Liver (tissue), 10 donors: ENCODE measurements around the gene MTMR12. TPM values are rescaled to one million over a fixed set of nuclear protein-coding genes. Genes with fewer than 3 reads are reported as not detected.

Experiments used
- DNase-seq: peaks from one replicate; pipeline ENCODE4 v3.0.0-alpha.2; 2017; ENCODE audit warnings: low spot score
- H3K27ac ChIP-seq, 2 donors: one replicate each; pipeline ENCODE4 v1.7.0; 2013; ENCODE audit warnings: inconsistent platforms in 2 of 2, low read length in 2 of 2, control low read depth in 1 of 2, low read depth in 1 of 2, mild to moderate bottlenecking in 1 of 2
- H3K27me3 ChIP-seq, 4 donors: one replicate each; pipeline versions ENCODE4 v1.6.1 to v1.7.0; 2013; ENCODE audit warnings: low read length in 3 of 4, inconsistent platforms in 1 of 4, mild to moderate bottlenecking in 1 of 4, moderate library complexity in 1 of 4; ENCODE audit not compliant: control insufficient read depth in 4 of 4, insufficient read depth in 4 of 4
- H3K36me3 ChIP-seq, 4 donors: one replicate each; pipeline versions ENCODE4 v1.6.1 to v1.7.0; 2013; ENCODE audit warnings: low read length in 3 of 4, mild to moderate bottlenecking in 3 of 4, low read depth in 1 of 4, moderate library complexity in 1 of 4; ENCODE audit not compliant: control insufficient read depth in 4 of 4, insufficient read depth in 3 of 4
- H3K4me1 ChIP-seq, 4 donors: one replicate each; pipeline versions ENCODE4 v1.6.1 to v1.7.0; 2013; ENCODE audit warnings: low read length in 3 of 4, mild to moderate bottlenecking in 3 of 4, moderate library complexity in 1 of 4; ENCODE audit not compliant: control insufficient read depth in 4 of 4, insufficient read depth in 4 of 4
- H3K4me3 ChIP-seq, 3 donors: one replicate each; pipeline versions ENCODE4 v1.6.1 to v1.7.0; 2013; ENCODE audit warnings: low read length in 3 of 3, control low read depth in 1 of 3, low read depth in 1 of 3, mild to moderate bottlenecking in 1 of 3
- H3K9ac ChIP-seq, 2 donors: one replicate each; pipeline ENCODE4 v1.7.0; 2013; ENCODE audit warnings: low read length in 2 of 2, mild to moderate bottlenecking in 2 of 2, moderate library complexity in 2 of 2, control low read depth in 1 of 2, low read depth in 1 of 2
- H3K9me3 ChIP-seq, 4 donors: one replicate each; pipeline versions ENCODE4 v1.6.1 to v1.7.0; 2013; ENCODE audit warnings: low read length in 3 of 4; ENCODE audit not compliant: control insufficient read depth in 4 of 4
- EGR1 ChIP-seq, 2 donors: IDR thresholded peaks; 2 replicates each; pipeline ENCODE4 v1.6.1; 2016 to 2018; ENCODE audit warnings: antibody characterized with exemption in 2 of 2, low read depth in 2 of 2
- FOXA1 ChIP-seq: IDR thresholded peaks from 2 replicates; pipeline ENCODE4 v1.6.1; 2016; ENCODE audit warnings: antibody characterized with exemption
- FOXA2 ChIP-seq: IDR thresholded peaks from 2 replicates; pipeline ENCODE4 v1.6.1; 2016; ENCODE audit warnings: antibody characterized with exemption
- GABPA ChIP-seq, 2 donors: IDR thresholded peaks in 1 of 2; conservative IDR thresholded peaks in 1 of 2; 2 replicates each; pipeline ENCODE4 v1.6.1; 2016; ENCODE audit warnings: antibody characterized with exemption in 2 of 2, mild to moderate bottlenecking in 1 of 2, moderate library complexity in 1 of 2
- HNF4G ChIP-seq: IDR thresholded peaks from 2 replicates; pipeline ENCODE4 v1.6.1; 2016; ENCODE audit warnings: antibody characterized with exemption
- JUND ChIP-seq, 2 donors: IDR thresholded peaks; 2 replicates each; pipeline ENCODE4 v1.6.1; 2016; ENCODE audit warnings: antibody characterized with exemption in 2 of 2
- RAD21 ChIP-seq, 2 donors: IDR thresholded peaks; 2 replicates each; pipeline ENCODE4 v1.6.1; 2016; ENCODE audit warnings: antibody characterized with exemption in 2 of 2, mild to moderate bottlenecking in 2 of 2
- RXRA ChIP-seq, 2 donors: IDR thresholded peaks; 2 replicates each; pipeline ENCODE4 v1.6.1; 2017 to 2018; ENCODE audit warnings: antibody characterized with exemption in 2 of 2, mild to moderate bottlenecking in 1 of 2
- SP1 ChIP-seq: IDR thresholded peaks from 2 replicates; pipeline ENCODE4 v1.6.1; 2018; ENCODE audit warnings: antibody characterized with exemption, mild to moderate bottlenecking
- TAF1 ChIP-seq: conservative IDR thresholded peaks from 2 replicates; pipeline ENCODE4 v1.6.1; 2016; ENCODE audit warnings: antibody characterized with exemption, mild to moderate bottlenecking
- ZBTB33 ChIP-seq: IDR thresholded peaks from 2 replicates; pipeline ENCODE4 v1.6.1; 2016; ENCODE audit warnings: antibody characterized with exemption
- WGBS: extraction: QIAGEN DNeasy Blood & Tissue Kit; methylation state at CpG from one replicate; pipeline ENCODE4 v1.1.7; 2013; 5-methylcytosine and 5-hydroxymethylcytosine counted together
- polyA plus RNA-seq, 2 donors: library from polyadenylated mRNA; stranded (reverse) in 1 of 2; unstranded in 1 of 2; fragments of 200-250 nt in 1 of 2; fragments of >200 nt in 1 of 2; fragmentation: Nextera tagmentation in 1 of 2; extraction: Ambion mirVana in 1 of 2; gene quantifications; one replicate each; pipeline versions ENCODE4 v1.2.1 to v1.2.3, GENCODE V29; 2013 to 2015
- small RNA-seq: library from RNA; depleted of rRNA; stranded (forward); fragments of <200 nt; gene quantifications from one replicate; pipeline ENCODE3, GENCODE V24; 2014
- total RNA-seq, 2 donors: library from RNA; depleted of rRNA; stranded (reverse); fragments of >200 nt; gene quantifications; one replicate each; pipeline ENCODE4 v1.2.3, GENCODE V29; 2014
- TF ChIP-seq, protein P1 (sequence below): IDR thresholded peaks from 2 replicates; pipeline ENCODE4 v1.6.1; 2016; ENCODE audit warnings: antibody characterized with exemption
- TF ChIP-seq, protein P2 (sequence below): IDR thresholded peaks from 2 replicates; pipeline ENCODE4 v1.6.1; 2016; ENCODE audit warnings: antibody characterized with exemption, mild to moderate bottlenecking
- donor health status: healthy.
- donor health status: healthy.
- donor health status: healthy.
- donor health status: healthy.
- donor health status: healthy.

Gene MTMR12
- total and polyA plus RNA-seq, 4 donors: 4.4 to 28.7 (median 15.8) TPM

DNA sequence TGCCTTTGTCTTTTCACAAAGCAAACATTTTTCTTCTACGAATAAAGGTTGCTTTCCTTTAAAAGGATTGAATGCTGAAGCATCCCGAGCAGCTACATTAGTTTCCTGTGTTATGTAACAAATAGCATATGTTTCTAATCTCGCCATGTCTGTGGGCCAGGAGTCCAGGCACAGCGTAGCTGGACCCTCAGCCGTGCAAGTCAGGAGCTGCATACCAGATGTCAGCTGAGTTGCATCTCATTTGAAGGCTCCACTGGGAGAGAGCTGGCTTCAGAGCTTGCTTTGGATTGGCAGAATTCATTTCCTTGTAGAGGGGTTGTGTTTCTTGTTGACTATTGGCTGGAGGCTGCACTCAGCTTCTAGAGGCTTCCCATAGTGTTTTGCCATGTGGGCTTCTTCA is 122.6 kb downstream of the MTMR12 start:
- H3K9ac ChIP-seq: no peak overlapping the region
- 80% methylated on average over 5 of the region's 5 CpGs for WGBS
- no peak for DNase-seq
- H3K27ac ChIP-seq: no peak overlapping the region
- no peak overlapping the region for H3K4me3 ChIP-seq
- H3K4me1 ChIP-seq: peaks cover 0 to 11% (median 3%) of the 10 kb centered on the region in 4 donors
- H3K36me3 ChIP-seq: no peaks in the 10 kb centered on the region
- peaks cover 0 to 4% (median 0%) of the 10 kb centered on the region in 4 donors for H3K9me3 ChIP-seq
- TF ChIP-seq TAF1 (no peak), JUND (IDR thresholded peaks at IDR 0.05) (no peak), RXRA (IDR thresholded peaks at IDR 0.05) (no peak)
- TF ChIP-seq, protein P1, sequence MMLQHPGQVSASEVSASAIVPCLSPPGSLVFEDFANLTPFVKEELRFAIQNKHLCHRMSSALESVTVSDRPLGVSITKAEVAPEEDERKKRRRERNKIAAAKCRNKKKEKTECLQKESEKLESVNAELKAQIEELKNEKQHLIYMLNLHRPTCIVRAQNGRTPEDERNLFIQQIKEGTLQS: no peak
- no peaks in the 10 kb centered on the region for H3K27me3 ChIP-seq

- no peak overlapping the region for H3K4me3 ChIP-seq
- H3K9me3 ChIP-seq: peaks cover 0 to 4% (median 0%) of the 10 kb centered on the region in 4 donors
- peaks cover 0 to 2% (median 0%) of the 10 kb centered on the region in 4 donors for H3K4me1 ChIP-seq
- no peak overlapping the region for H3K27ac ChIP-seq
- H3K27me3 ChIP-seq: no peaks in the 10 kb centered on the region
- H3K9ac ChIP-seq: no peak overlapping the region
- H3K36me3 ChIP-seq: no peaks in the 10 kb centered on the region
- TF ChIP-seq JUND (IDR thresholded peaks at IDR 0.05) (no peak), RAD21 (IDR thresholded peaks at IDR 0.05) (no peak), ZBTB33 (no peak), FOXA2 (no peak), FOXA1 (no peak)
- TF ChIP-seq, protein P2, sequence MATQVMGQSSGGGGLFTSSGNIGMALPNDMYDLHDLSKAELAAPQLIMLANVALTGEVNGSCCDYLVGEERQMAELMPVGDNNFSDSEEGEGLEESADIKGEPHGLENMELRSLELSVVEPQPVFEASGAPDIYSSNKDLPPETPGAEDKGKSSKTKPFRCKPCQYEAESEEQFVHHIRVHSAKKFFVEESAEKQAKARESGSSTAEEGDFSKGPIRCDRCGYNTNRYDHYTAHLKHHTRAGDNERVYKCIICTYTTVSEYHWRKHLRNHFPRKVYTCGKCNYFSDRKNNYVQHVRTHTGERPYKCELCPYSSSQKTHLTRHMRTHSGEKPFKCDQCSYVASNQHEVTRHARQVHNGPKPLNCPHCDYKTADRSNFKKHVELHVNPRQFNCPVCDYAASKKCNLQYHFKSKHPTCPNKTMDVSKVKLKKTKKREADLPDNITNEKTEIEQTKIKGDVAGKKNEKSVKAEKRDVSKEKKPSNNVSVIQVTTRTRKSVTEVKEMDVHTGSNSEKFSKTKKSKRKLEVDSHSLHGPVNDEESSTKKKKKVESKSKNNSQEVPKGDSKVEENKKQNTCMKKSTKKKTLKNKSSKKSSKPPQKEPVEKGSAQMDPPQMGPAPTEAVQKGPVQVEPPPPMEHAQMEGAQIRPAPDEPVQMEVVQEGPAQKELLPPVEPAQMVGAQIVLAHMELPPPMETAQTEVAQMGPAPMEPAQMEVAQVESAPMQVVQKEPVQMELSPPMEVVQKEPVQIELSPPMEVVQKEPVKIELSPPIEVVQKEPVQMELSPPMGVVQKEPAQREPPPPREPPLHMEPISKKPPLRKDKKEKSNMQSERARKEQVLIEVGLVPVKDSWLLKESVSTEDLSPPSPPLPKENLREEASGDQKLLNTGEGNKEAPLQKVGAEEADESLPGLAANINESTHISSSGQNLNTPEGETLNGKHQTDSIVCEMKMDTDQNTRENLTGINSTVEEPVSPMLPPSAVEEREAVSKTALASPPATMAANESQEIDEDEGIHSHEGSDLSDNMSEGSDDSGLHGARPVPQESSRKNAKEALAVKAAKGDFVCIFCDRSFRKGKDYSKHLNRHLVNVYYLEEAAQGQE: no peak
- TF ChIP-seq, protein P1: no peak
- DNase-seq: no peak
Measured at GRCh38 chr5:32187675-32188074, 125.1 kb downstream of the MTMR12 start.

DNA sequence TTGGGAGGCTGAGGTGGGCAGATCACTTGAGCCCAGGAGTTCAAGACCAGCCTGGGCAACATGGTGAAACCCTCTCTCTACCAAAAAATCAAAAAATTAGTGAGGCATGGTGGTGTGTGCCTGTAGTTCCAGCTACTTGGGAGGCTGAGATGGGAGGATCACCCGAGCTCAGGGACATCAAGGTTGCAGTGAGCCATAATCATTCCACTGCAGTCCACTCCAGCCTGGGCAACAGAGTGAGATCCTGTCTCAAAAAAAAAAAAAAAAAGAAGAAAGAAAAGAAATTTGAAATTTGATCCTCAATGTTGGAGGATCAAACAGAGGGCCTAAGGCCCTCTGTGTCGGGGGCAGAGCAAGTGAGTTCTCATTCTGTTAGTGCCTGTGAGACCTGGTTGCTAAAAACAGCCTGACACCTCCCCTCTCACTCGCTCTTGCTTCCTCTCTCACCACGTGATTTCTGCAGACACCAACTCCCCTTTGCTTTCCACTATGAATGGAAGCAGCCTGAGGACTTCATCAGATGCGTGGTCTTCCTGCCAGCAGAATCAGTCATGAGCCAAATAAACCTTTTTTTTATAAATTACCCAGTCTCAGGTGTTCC is 130.2 kb downstream of the MTMR12 start:
- Histone ChIP-seq H3K36me3 (no peaks in the 10 kb centered on the region), H3K4me1 (peaks cover 0 to 2% (median 0%) of the 10 kb centered on the region in 4 donors), H3K9me3 (peaks cover 0 to under 1% (median 0%) of the 10 kb centered on the region in 4 donors), H3K9ac (no peak overlapping the region), H3K4me3 (no peak overlapping the region), H3K27ac (no peak overlapping the region), H3K27me3 (no peaks in the 10 kb centered on the region)
- 76% methylated on average over 5 of the region's 5 CpGs for WGBS
- DNase-seq: no peak
- no peak for TF ChIP-seq HNF4G
- no peak for TF ChIP-seq GABPA (IDR thresholded peaks at IDR 0.05 in 1 of 2, conservative IDR thresholded peaks at IDR 0.05 in 1 of 2)
- TF ChIP-seq SP1: no peak
- no peak for TF ChIP-seq EGR1 (IDR thresholded peaks at IDR 0.05; ENCODE audit: low read depth in 2 of 2)

Small RNA genes lying within 50 kb of the gene (small RNA-seq; reads per million reads assigned to genes)
- gene RNU6-1079P (not detected), gene RNU6-378P (not detected)

Other genes with a start within 250 kb of the MTMR12 start
- 100 to 1,000 TPM in 1 of 2 donors, 10 to 100 TPM in 1; 70.5 to 116 TPM for gene GOLPH3, start 138.6 kb downstream of the MTMR12 start, total RNA-seq
- gene GOLPH3, start 138.6 kb downstream of the MTMR12 start, polyA plus RNA-seq: 10 to 100 TPM; 64.1 to 66.5 TPM
- 10 to 100 TPM; 35.8 to 44.5 TPM for gene ZFR, start 131.8 kb upstream of the MTMR12 start, total RNA-seq
- gene ZFR, start 131.8 kb upstream of the MTMR12 start, polyA plus RNA-seq: 10 to 100 TPM; 17.5 to 25.8 TPM